GM18507 (cell line): ENCODE data around the gene SLC10A6.
"Not testable (repeated sequence)": the region's sequence is repeated elsewhere in the genome, so short reads cannot be mapped to it uniquely, and the experiment has no call there.

ENCODE experiments used
- DNase-seq: peaks from one replicate; pipeline ENCODE4 v3.0.0; 2011; ENCODE audit warnings: low read depth; ENCODE audit not compliant: insufficient read length; ENCODE audit errors: extremely low spot score
- FAIRE-seq: peaks from 2 replicates; lab custom pipeline; 2011; peaks lifted over from hg19 to GRCh38; lab: Jason Lieb, UNC

SLC10A6 gene

DNA sequence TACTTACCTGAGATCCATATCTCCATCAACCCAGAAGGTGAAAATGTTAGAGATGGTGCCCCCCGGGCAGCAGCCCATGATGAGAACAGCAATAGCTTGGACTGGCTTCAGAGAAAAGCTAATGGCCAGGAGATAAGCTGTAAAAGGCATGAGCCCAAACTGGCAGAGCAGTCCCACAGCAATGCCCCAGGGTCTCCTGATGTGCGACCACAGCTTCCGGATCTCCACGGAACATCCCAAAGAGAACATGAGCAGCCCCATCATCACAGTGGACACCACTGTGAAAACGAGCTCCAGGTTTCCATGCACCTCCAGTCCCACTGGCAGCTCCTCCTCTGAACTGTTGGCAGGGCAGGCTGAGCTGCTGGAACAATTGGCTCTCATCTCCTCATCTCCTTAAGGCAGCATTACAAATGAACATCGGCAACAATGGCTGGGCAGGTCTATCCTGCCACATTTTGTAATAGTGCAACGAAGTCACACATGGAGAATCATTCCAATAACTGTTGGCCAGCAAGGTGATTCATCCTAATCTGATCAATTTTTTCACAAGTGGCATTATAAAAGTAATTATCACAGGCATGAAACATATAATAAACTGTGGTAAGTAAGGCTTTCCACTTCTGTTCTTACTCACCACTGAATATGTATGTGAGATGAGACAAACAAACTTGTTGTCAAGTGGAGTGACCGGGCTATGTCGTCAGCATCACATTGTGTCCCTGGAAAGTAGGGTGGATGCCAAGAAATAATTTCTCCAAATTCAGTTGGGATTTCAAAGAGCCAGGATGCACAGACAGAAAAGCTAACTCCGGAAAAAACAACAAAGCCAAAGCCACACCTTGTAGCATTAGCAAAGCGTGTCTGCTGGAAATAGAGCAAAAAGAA is at the start of gene SLC10A6:
Gene SLC10A6 (minus strand): TSS at position 653 of the 888 bp plus-strand sequence. CDS start 269 bp downstream, at position 384.
- DNase-seq (no peak), FAIRE-seq (no peak)

GRCh38 chr4:86898562-86898961 is 49.4 kb upstream of the SLC10A6 start:
- DNase-seq (no peak), FAIRE-seq (no peak)

DNA sequence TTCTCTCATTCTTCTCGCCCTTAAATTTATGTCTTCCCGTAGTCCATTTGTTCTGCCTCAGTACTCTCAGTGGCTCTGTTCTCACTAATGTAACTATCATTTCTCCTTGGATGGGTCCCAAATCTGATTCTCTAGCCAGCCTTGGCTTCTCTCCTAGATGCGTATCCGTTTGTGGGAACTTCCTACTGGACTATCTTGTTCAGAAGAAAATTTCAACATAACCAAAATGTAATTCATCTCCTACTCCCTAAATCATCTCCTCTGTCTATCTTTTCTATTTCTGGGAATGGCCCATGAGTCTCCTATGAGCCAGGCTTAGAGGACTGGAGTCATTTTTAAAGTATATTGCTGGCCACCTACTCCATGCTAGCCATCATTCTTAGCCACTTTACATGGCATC is 47.4 kb upstream of the SLC10A6 start:
- no peak for FAIRE-seq
- DNase-seq, result no peak

- FAIRE-seq (peak; percentile 83), DNase-seq (no peak)
Measured at GRCh38 chr4:86895692-86896488, 46.7 kb upstream of the SLC10A6 start.

DNA sequence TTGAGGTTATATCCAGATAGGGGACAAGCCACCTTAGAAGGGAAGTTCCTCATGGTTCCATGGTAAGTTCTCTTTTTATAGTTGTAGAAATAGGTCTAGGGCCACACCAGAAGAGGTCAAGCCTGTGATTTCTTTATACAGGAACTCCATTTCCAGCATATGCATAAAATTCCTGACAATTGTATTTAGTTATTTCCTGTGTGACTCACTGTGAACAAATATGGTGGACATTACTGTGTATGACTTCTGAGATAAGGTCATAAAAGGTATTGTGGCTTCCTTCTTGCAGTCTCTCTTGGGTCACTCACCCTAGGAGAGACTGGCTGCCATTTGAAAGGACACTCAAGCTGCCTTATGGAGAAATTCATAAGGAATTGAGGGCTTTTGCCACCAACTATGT is 45.3 kb upstream of the SLC10A6 start:
- no peak for FAIRE-seq
- DNase-seq, result no peak

DNA sequence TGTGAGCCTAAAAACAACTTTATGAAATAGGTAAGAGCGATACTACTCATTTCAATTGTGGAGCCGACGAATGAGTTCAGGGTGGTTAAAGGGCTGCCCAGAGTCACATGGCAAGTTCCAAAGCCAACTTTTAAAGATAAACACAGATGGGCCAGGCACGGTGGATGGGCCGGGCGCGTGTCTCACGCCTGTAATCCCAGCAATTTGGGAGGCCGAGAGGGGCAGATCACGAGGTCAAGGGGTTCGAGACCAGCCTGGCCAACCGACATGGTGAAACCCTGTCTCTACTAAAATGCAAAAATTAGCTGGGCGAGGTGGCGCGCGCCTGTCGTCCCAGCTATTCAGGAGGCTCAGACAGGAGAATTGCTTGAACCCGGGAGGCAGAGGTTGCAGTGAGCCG is 44.0 kb upstream of the SLC10A6 start:
- FAIRE-seq, result no peak
- no peak for DNase-seq

- no peak for FAIRE-seq
- DNase-seq, result no peak
Measured at GRCh38 chr4:86892636-86892960, 43.4 kb upstream of the SLC10A6 start.

DNA sequence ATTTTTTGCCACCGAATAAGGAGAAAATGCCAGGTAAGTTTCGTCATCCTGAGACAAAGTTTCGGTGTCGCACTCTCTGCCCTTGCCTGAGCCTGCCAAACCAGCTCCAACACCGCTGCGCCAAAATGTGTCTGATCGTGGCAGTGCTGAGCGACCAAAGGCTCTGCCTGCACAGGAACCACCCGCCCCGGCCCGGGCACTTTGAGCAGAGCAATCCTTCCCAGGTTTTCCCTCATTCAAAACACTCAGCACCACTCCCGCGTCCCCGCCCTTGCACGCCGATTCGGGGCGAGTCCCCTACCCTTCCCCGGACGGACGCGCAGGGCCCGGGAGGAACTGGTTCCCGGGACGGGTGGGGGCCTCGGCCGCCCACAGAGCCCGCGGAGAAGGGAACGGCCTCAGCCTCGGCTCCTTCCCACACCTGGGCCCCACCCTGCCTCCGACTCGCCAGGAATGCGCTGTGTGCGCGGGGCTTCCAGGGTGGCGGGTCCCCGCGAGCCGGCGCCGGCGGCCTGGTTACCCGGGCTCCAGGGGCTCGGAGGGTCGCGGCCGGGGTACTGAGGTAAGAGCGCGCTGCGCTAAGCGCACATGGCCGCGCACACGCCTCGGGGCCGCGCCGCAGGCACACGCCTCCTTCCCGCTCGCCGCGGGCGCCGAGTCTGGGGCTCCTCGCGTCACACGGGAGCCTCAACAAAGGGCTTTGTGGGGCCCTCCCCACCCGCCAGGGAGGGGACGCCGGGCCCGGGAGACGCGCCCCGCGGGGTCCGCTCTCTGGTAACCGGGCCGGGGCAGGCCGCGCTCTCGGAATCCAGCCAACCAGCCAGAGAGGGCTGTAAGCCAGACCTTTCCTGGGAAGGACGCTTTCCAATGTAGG is 42.8 kb upstream of the SLC10A6 start, which contains the start of gene C4orf36:
Gene C4orf36 (minus strand): TSS at position 661 of the 874 bp plus-strand sequence. CDS start 902 bp downstream, outside the sequence.
- DNase-seq, result no peak
- FAIRE-seq, result no peak

DNA sequence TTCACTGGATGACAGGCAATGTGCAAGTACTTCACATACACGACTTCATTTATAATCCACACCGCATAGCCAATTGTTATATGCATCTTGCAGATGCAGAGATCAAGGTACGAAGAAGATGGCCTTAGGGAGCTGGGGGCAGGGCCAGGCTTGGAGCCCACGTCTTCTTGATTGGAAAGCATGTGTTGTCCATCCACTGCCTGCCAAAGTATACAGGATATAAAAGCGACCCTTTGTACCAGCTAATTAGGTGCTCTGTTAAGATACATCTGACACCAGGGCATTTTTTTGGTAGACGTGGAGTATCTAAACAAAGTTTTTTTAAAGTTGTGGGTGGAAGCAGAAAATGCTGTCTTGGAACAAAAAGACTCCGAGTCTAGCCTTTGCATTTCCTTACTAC is 41.6 kb upstream of the SLC10A6 start:
- no peak for FAIRE-seq
- DNase-seq, result no peak

DNA sequence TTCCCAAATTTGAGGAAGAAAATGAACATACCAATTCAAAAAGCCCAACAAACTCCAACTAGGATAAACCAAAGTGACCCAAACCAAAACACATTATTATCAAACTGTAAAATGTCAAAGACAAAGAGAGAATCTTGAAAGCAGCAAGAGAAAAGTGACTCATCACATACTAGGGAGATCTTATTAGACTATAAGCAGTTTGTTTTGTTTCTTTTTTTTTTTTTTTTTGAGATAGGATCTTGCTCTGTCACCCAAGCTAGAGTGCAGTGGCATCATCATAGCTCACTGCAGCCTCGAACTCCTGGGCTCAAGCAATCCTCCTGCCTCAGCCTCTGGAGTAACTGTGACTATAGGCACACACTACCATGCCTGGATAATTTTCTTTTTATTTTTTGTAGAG is 30.5 kb upstream of the SLC10A6 start:
- FAIRE-seq (no peak), DNase-seq (no peak)

- FAIRE-seq (no peak), DNase-seq (no peak)
Measured at GRCh38 chr4:86878640-86879039, 29.5 kb upstream of the SLC10A6 start.

DNA sequence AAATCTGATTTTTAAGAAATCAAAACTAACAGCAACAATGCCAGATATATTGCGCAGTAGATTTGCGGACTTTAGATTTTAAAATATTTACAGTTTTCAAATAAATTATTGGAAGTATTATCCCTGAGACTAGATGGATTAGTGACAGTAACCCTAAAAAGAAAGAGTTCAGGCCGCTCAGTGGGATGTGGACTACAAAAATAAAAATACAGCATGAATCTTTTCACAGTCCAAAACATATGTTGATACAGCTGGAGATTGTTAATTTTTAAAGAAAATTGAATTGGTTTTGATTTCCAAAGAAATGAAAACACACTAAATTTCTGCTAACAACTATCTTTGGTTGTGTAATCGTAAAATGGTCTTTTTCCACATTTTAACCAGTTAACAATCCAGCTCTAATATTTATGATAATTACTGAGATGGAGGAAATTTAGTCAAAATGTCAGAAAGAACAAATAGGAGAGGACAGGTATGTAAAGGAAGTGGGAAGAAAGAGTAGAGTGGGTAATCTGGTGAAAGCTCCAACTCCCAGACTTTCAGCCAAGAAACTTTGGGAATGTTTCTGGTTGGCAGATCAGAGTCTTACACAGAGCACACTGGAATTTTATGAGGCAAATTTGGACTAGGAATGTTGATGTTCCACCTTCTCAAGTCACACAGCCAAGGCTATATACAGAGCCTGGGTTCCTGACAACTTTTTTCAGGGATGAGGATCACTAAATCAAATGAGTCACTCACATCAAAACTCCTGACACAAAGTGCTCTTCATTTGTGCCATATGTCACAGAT is 27.9 kb upstream of the SLC10A6 start:
- FAIRE-seq (no peak), DNase-seq (no peak)

DNA sequence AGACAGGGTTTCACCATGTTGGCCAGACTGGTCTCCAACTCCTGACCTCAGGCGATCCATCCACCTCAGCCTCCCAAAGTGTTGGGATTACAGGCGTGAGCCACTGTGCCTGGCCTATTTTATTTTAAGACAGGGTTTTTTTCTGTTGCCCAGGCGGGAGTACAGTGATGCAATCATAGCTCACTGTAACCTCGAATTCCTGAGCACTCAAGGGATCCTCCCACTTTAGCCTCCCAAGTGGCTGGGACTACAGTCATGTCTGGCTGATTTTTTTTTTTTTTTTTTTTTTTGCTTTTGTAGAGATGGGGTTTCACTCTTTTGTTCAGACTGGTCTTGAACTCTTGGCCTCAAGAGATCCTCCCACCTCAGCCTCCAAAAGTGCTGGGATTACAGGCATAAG is 26.3 kb upstream of the SLC10A6 start:
- not testable (repeated sequence) for FAIRE-seq, DNase-seq

- DNase-seq, result no peak
- FAIRE-seq, result no peak
Measured at GRCh38 chr4:86872135-86872534, 23.0 kb upstream of the SLC10A6 start.

DNA sequence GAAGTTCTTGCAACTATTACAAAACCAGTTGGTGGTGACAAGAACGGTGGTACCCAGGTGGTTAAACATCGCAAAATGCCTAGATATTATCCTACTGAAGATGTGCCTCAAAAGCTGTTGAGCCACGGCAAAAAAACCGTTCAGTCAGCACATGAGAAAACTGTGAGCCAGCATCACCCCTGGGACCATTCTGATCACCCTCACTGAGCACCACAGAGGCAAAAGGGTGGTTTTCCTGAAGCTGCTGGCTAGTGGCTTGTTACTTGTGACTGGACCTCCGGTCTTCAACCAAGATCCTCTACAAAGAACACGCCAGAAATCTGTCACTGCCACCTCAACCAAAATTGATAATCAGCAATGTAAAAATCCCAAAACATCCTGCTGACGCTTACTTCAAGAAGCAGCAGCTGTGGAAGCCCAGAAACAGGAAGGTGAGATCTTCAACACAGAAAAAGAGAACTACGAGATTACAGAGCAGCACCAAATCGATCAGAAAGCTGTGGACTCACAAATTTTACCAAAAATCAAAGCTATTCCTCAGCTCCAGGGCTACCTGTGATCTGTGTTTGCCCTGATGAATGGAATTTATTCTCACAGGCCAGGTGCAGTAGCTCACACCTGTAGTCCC is 21.4 kb upstream of the SLC10A6 start:
- FAIRE-seq (no peak), DNase-seq (no peak)

- FAIRE-seq (no peak), DNase-seq (no peak)
Measured at GRCh38 chr4:86857341-86858052, 8.3 kb upstream of the SLC10A6 start.

DNA sequence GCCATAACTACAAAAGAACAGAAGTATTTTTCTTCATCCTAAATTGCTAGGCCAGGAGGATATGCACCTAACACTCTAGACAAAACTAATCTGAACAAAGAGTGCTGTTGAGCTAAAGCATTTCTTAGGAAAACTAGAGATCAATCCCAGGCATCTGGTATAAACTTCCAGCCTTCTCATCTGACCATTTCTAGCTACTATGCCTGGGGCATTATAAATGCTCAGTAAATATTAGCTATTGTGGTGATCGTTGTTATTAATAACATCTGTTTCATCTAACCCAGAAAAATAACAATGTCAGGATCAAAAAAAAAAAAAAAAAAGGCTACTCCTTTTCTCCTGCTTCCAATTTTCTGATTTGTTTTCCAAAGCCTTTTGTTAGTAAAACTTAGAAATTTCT is 7.7 kb upstream of the SLC10A6 start:
- no peak for DNase-seq
- no peak for FAIRE-seq

DNA sequence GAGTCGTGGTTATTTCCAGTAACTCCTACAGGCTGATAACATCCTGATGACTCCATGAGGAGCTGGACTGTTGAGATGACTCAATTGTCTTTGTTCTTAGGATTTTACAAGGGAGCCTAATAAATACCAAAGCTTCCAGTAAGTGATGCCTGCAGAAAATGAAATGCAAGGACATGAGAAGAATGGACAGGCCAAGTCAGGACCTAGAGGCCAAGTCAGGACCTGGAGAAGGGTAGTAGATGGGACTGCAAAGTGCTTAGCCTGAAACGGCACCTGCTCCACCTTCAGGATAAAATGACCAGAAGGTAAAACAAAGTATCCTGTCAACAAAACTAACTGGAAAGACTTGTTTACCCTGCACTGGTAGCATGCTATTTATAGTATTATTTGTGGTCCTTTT is 6.4 kb upstream of the SLC10A6 start:
- DNase-seq (no peak), FAIRE-seq (no peak)
